Raji (cell line): ENCODE results near the gene TEDDM1.

Experiments used
- POLR2A ChIP-seq: IDR thresholded peaks from 2 replicates; pipeline ENCODE4 v1.6.1; 2011; ENCODE audit warnings: low read depth, low read length, control low read depth; ENCODE audit not compliant: insufficient read depth

TEDDM1 gene

GRCh38 chr1:182368358-182368757 lies 32.1 kb downstream of the TEDDM1 start:
- TF ChIP-seq POLR2A, result no peak

DNA sequence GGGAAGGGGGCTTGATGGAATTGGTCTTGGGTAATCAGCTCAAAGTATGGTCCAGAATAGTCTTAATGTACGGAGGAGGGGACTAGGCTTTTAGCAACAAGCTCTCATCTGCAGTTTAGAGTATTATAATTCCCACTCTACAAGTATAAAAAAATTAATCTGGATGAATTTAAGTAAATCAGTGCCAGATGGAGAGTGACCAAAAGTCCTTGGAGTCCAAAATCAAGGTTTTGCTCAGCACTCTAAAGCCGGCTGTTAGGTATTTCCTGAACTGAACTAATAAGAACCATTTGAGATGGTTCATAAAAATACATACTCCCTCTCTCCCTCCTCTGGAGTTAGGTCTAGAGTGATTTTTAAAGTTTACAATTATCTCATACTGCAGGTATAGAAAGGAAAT lies 32.5 kb downstream of the TEDDM1 start:
- no peak for TF ChIP-seq POLR2A

DNA sequence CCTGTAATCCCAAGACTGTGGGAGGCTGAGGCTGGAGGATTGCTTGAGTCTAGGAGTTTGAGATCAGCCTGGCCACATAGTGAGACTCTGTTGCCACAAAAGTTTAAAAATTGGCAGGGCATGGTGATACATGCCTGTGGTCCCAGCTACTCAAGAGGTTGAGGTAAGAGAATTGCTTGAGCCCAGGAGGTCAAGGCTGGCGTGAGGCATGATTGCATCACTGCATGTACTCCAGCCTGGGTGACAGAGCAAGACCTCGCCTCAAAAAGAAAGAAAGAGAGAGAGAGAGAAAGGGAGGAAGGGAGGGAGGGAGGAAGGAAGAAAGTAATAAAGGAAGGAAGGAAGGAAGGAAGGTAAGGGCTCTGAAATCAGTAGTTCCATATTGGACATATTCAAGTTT lies 33.9 kb downstream of the TEDDM1 start:
- no peak for TF ChIP-seq POLR2A

DNA sequence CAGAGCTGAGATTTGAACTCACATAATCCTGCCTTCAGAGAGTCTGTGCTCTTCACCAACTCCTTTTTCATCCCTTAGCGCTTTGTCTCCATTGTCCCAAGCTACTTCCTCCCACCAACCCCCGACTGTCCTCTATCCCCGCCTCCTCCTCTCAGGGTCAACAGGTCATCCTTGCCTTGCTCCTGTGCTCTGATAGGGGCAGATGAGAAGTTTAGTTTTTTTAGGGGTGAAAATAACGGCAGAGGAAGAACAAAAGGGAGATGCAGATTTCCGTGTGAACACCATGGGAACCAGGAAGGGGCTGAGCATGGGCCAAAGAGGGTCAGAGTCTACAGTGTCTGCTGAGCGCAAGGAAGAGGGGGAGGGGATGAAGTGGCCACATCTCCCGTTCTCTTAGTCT lies 40.8 kb downstream of the TEDDM1 start:
- TF ChIP-seq POLR2A, result no peak

DNA sequence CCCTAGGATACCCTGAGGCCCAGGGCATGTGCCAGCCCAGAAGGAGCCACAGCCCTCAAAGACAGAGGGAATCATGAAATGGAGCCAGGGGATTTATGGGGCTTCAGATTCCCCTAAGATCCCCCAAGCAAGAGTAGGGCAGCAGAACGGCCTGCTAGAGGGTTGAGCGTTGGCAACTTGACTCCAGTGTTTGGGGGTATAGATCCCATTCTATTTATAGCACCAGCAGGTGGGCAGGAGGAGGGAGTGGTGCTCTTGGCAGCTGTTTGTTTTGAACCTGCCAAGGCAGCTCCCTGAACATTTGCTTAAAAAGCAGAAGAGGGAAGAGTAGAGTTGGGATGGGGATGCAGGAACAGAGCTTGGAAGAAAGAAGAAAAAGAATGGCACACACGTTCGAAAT lies 42.6 kb downstream of the TEDDM1 start:
- TF ChIP-seq POLR2A, result no peak

- no peak for TF ChIP-seq POLR2A
These were observed 43.3 kb downstream of the TEDDM1 start for GRCh38 chr1:182357171-182357570.

DNA sequence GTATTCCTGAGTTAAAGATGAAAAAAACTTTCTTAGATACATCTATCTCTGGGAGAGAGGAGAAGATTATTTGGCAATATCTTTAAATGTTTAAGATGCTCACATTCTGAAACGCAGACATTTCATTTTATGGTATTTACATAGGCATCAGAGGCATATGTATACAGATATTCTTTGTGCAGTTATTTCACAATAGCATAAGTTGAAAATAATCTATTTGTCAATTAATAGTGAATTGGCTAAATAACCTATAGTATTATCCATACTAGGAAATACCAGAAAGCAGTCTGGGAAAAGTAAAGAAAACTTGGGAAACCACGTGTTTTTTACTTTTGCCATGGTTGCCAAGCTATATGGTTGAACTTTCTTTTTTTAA lies 44.8 kb downstream of the TEDDM1 start:
- TF ChIP-seq POLR2A, result no peak

DNA sequence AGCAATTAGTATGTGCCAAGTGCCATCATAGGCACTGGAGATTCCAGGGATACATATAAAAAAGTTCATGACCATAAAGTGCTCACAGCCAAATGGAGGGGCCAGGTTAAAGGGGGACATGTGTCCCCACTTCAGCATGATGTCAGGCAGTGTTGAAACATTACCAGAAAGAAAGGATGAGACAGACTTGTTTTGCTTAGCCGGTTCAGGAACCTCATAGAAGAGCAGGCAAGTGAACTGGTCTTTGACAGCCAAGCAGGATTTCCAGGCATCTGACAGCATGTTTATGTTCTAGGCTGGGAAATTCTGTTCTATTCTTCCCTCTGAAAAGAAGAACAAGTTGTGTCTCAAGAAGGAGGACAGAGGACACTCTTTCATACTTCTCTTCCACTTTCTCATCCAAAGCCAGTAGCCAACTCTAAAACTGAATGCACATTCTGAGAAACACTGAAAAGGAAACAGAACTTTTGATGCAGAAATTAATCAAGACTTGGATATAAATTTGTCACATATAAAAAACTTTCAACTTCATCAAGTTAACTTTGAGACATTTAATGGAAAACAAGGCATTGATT lies 48.6 kb downstream of the TEDDM1 start:
- TF ChIP-seq POLR2A, result no peak

DNA sequence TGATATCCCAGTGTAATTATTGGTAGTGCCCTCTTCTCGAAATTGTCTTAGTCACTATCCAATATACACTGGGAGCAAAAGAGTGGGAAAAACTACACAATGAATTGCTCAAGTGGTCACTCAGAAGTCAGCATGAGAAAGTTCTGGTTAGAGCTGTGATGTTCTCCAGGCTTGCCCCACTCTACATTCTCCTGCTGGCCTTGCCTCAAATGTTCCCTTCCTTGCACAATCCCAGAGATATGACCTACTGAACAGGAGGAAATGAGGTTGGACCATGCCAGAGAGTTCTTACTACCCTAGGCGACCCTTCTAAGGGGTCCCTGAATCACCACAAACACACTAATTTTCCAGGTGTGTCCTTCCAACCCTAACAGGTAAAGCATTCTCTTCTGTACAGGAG lies 49.6 kb downstream of the TEDDM1 start:
- TF ChIP-seq POLR2A, result no peak

- no peak for TF ChIP-seq POLR2A
These were observed 51.3 kb downstream of the TEDDM1 start for GRCh38 chr1:182348961-182349747.
